HG02840 (cell line): ENCODE data around the gene CEACAM18.
"Not testable (repeated sequence)": the region's sequence is repeated elsewhere in the genome, so short reads cannot be mapped to it uniquely, and the experiment has no call there.

ENCODE experiments used
- ATAC-seq: cut with Tn5 transposase; IDR thresholded peaks from one replicate; pipeline ENCODE4 v1.9.1; 2021; ENCODE audit warnings: mild to moderate bottlenecking, moderate library complexity, moderate number of reproducible peaks; ENCODE audit not compliant: unreplicated experiment, low FRiP score

The CEACAM18 gene

DNA sequence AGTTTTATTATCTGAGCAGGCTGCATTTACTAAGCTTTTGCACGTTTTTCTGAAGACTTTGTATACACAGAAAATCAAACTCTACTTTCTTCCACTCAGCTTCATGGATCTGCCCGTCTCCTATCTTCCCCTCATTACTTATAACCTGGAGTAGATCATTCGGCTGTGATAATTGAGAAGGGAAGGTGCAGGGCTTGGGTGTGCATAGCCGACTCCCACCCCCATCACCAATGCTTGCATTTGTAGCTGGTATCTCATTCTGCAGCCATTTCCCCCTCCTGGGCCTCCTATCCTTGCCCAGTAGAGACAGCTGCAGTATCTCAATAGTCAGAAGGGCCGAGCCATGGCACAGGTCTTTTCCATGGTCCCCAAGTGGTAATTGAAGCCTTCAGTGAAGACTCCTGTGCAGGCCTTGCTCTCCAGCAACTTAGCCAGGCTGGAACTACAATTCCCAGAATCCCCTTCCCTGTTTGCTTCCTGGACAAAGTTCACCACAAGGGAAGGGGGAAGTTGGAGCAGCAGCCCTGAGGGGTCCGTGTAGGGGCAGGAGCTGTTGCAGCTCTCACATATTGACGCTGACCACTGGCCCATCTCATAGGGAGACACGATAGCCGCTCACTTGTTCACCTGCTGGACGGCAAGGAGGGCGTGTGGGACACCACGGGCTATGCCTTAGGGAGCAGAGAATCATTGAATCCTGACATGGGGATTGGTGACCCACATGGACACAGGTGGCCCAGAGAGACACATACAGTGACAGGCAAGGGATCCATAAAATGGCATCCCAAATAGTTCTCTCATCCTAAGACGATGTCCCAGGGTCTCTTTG lies 18.0 kb upstream of the CEACAM18 start:
- ATAC-seq, result no peak

DNA sequence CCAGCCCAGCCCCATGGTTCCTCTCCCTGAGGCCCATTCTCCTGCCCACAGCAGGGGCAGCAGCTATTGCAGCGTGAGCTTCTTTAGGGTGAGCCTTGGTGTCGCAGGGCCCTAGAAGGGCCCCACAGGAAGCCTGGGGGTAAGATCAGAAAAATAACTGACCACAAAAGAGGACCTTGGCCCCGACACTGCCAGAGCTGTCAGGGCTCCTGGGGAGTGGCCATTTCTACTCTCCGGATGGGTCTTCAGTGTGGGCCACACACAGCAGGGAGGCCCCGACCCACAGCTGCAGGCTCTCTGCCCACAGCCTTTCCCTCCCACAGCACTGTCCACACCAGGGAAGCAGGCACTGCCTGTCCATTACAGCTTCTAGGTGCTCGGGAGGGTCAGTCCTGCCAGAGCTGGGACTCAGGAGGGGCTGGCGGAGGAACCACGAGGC lies 16.6 kb upstream of the CEACAM18 start:
- no peak for ATAC-seq

DNA sequence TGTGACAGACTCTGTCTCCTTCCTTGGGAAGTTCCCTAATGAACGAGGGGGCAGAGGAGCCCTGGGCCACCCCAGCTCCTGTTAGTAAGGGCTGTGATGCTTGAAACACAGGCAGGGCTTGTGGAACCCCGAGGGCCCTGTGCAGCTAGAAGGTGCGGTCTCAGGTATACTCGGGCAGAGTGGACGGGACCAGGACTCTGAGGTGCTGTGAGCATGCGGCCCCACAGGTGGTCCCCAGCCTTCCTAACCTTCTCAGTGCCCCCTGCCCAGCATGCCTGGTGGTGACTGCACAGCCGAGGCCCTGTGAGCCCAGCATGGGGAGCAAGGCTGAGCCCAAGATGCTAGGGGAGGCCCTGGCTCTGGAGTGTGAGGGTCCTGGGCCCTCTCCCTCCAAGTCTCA lies 16.1 kb upstream of the CEACAM18 start:
- no peak for ATAC-seq

DNA sequence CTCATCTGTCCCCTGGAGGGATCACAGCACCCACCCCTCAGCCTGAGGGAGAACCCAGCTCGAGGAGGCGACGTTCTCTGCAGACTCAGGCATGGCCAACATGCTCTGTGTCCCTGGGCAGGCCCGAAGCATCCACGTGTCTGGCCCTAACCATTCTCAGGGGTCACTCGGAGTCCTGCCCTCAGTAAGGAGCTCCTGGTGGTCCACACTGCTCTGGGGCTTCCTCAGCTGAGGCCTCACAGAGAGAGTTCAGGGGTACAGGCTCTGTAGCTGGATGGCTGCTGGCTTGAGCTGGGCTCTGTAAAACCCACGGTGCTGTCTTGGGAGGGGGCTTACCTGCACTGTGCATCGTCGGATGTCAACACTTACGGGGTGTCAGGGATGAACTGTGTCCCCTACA lies 15.7 kb upstream of the CEACAM18 start:
- ATAC-seq, result no peak

DNA sequence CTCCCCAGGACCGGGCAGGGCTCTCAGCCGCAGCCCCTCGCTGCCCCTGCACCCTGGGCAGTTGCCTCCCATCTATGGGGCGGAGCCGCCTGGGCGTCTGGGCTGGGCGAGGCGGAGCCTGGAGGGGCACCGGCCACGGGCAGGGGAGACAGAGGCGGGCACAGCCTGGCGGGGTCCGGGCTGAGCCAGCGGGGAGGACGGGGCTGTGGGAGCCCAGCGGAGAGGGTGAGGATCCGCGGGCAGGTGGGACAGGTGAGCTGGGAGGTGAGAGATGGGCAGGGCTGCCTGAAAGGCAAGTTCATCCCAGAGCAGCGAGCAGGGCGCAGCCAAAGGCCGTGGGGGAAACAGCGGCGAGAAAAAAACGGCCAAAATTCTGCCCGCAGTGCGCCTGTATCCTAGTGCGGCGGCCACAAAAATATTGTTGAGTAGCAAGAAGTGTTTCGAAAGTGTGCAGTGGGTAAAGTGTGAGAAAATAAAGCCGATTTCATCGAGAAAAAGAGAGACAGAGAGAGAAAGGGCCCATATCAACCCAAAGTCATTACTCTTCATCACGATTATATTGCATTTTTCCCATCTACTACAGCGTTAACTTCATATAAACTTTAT lies 14.3 kb upstream of the CEACAM18 start:
- not testable (repeated sequence) for ATAC-seq

DNA sequence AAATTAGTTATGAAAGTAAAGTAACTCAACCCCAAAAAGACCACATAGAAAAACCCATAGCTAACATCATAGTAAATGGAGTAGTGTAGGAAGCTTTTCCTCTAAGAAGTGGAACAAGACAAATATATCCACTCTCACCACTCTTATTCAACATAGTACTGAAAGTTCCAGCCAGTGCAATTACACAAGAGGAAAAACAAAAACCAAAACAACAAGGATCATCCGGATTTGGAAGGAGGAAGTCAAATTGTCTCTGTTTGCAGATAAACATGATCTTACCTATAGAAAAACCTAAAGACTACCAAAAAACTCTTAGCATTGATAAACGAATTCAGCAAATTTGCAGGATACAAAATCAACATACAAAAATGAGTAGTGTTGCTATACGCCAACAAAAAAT lies 11.6 kb upstream of the CEACAM18 start:
- no peak for ATAC-seq

DNA sequence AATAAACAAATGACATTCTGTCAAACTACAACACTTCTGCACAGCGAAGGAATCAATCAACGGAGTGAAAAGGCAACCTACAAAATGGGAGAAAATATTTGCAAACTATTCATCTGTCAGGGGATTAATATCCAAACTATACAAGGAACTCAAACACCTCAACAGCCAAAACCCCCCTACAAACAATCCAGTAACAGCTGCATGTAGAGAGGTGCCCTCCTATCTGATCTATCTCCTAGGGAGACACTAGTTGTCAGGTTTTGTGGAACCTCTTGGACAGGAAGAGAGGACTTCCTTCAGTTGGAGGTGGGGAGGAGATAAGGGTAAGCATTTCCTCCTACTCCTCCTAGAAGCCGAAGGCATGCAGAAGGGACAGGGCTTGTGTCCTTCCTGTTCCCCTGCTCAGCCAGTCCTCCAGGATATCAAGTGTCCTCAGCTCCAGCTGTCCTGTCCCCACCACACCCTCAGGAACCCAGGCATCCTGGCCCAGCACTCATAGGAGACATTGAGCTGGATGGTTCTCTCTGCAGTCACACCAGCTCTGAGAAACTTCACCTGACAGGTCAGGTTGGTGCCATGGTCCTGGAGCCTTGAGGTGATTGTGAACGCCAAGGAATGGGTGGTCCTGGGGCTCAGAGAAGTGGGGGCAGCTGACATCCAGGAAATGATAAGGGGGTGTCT lies 10.3 kb upstream of the CEACAM18 start:
- ATAC-seq, result no peak

DNA sequence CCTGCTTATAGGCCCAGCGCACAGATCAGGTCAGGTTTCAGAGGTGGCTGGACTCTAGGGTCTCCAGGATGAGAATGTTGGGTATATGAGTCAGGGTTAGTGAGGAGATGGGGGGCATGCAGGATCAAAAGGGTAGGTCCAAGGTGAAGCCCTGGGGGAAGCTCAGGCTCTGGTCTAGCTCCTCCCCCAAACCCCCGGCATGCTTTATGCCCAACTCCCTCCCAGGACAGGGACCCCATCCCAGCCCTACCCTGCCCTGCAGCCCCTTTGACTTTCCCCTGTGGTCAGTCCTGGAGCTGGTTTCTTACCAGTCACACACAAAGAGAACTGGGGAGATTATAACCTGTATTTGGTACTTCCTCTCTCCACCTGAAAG lies 9.8 kb upstream of the CEACAM18 start:
- ATAC-seq, result no peak

DNA sequence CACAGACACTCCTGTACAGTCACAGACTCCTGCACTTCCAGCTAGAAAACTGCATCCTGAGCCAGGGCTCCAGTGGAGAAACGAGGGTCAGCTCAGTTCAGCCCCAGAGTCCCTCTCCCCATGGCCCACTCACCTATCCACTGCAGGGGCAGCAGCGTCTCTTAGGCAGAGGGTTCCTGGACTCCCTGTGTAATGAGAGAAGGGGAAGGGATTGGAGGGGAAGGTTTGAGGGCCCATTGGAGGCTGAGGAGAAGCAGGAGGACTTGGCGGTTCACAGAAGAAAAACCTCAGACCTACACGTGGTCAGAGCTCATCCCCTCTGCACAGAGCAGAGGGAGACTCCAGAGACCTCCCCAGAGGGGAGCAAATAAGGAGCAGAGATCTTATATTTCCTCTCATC lies 9.2 kb upstream of the CEACAM18 start:
- ATAC-seq, result no peak

DNA sequence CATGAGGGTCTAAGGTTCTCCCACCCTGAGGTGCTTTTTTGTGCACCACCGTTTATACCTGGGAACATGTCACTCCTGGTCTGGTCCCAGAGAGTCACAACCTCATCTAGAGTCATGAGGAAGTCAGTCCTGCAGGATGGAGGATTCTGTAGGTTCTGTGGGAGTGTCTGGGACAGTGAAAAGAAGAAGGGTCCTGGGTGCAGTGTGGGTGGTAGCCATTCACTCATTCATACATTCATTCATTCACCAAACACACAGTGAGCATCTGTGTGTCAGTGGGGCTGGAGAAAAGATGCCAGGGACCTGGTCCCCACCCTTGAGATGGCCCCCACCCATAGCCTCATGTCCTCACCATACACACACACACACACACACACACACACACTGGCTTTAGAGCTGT lies 8.7 kb upstream of the CEACAM18 start:
- no peak for ATAC-seq

DNA sequence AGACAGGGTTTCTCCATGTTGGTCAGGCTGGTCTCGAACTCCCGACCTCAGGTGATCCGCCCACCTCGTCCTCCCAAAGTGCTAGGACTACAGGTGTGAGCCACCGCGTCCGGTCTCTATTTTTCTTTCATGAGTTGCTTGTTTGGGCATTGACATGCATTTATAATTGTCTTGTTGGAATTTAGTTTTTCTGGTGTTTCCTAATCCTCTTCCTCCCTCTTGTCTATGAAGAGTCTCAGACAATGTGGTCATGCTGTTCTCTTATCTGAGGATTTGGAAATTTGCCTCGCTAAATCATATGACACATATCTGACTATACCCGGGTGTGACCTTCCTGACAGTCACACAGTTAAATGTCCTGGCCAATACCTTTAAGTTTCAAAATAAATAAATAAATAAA lies 7.4 kb upstream of the CEACAM18 start:
- no peak for ATAC-seq

DNA sequence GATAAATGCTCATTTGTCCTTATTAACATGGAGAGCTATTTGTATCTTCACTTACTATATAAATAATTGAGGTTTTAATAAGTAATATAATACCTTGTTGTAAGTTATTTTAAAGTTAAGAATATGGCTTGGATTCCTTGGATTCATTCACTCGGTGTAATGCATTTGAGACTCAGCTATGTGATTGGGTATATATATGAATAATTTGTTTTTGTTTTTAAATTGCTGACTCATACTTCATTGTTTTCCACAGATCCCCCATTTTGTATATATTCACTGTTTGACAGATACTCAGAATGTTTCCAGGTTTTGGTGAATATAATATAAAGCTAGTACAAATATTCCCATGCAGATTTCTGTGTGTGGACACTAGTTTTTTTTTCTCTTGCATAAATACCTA lies 6.8 kb upstream of the CEACAM18 start:
- ATAC-seq, result no peak

DNA sequence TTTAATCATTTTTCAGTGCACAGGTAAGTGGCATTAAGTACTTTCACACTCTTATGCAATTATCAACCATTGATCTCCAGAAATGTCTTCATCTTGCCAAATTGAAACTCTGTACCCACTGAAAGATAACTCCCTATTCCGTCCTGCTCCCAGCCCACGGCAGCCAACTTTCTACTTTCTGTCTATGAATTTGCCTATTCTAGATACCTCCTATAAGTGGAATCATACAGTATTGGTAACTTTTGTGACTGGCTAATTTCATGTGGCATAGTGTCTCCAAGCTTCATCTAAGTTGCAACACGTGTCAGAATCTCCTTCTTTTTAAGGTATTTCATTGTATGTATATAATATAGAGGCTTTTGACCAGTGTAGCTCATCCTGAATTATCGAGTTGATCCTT lies 5.7 kb upstream of the CEACAM18 start:
- no peak for ATAC-seq

DNA sequence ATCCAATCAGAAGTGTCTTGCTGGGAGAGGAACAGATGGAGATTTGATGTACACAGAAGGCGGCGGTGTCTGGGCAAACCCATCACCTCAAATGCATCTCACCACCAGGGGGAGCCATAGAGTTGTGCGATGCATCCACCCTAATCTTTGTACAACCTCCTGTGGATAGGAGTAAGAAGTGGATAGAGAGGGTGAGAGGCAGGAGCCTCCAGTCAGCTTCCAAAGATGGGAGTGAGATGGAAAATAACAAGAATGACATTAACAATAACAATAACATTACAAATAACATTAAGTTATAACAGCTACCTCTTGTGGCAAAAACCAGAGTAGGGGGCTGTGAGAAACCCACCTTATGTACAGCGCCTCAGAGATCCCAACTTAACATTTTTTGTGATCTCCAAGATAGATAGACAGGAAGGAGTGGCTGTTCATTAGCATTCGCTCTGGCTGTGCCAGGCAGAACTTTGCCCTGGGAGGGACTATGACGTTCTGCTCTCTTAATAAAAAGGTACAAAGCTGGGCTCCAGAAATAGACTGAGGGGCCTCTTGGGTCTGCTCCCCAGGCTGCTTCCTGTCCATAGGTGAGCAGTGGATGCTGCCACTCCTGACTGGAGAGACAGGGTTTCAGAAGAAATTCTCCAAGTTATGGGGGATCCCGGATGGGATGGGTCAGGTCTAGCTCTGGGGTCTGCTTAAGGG lies 5.2 kb upstream of the CEACAM18 start:
- ATAC-seq, result no peak

DNA sequence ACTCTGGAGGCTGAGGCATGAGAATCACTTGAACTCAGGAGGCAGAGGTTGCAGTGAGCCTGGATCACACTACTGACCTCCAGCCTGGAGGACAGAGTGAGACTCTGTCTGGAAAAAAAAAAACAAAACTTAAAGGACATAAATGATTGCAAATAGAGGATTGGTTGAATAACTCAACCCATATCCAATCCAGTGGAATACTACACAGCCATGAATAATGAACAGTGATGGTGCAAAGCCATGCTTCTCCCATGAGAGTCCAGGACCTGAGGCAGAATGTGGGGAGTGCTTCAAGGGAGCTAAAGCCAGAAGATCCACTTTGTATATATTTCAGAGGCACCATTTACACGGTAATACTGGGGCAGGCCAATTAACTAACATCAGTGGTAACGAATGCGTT lies 2.2 kb upstream of the CEACAM18 start:
- ATAC-seq, result no peak

DNA sequence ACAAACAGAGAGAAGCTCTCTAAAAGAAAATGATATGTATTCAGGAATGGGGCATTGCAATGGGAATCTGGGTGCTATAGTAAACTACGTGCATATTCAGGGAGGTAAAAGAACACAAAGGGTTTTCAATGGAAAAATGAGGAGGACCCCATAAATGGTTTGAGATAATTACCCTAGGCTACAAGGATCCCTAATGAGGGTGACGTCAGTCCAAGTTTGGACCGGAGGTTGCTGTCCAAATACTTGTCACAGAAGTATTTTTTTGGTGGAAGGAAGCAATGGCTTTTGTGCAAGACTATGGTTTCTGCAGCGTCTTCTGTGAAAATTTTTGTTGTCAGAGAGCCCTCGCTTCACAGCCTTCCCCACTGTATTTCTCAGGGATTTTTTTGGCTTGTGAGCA lies 995 bp upstream of the CEACAM18 start:
- ATAC-seq, result no peak

DNA sequence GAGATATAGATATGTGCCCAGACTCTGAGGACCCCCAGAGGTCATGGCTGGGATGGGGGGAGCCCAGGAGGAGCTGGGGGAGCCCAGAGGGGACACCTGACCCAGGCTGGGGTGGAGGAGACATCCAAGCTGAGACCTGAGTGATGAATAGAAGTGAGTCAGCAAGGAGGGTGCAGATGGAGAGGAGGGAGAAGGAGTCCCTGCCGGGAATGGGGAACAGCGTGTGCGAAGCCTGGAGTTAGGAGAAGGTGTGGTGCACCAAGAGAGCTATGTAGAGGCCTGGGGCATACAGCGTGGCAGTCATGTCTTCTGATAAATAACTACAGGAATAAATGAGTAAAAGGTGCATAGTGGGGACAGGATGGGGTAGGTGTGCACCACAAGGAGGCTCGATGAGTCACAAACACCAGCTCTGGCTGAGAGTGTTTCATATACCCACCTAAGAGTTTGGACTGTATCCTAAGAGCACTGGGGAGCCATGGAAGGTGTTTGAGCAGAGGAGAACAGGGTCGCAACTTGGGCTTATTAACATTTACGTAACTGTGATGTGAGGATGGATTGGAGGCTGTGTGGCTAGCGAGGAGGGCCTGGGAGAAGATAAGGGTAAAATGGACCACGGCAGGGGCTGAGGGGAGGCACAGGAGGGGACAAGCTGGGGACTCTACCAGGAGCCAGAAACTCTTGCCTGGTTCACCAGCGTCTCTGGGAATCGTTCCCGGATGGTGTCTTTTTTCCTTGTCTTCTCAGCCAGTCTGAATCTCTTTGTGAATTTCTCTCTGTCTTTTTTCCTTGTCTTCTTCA lies 1.4 kb downstream of the CEACAM18 start:
- ATAC-seq, result no peak

DNA sequence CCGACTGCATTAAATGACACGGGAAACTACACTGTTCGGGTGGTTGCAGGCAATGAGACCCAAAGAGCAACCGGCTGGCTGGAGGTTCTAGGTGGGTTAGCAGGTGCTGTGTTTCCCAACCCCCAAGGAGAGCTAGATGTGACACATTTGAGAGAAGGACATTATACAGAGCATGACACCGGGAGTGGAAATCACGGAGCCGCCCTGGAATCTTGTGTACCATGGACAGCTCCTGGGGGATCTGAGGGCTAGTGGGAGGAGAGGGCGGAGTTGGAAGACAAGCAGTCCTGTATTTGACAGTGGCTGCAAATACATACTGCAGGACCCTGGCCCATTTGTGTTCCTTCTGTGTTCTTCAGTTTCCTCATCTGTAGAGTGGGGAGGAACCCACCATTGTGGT lies 2.3 kb downstream of the CEACAM18 start:
- no peak for ATAC-seq

DNA sequence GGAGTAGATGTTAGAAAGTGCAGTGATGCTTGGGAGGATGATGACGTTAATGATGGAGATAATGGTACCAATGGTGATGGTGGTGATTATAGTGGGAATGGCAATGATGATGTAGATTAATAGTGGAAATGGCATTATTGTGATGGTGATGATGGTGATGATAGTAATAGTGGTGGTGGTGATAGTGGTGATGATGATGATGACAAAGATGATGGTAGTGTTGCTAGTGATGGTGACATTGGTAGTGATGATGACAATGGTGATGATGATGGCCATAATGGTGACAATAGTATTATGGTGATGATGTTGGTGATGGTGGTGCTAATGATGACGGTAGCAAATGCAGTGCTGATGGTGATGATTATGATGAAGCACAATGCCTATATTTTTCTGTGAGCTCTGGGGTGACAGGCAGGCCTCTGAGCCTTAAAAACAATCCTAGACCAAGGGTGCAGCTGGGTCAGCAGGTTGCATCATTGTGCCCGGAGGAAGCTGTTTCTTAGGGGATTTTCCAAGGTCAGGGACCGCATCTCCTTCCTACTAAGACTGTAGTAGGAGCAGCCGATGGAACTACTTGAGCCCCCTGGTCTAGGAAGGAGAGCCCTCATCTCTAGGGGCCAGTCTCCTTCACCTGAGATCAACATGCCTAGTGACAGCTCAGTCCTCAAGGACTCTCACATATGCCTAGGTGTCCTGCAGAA lies 7.8 kb downstream of the CEACAM18 start:
- ATAC-seq, result no peak

DNA sequence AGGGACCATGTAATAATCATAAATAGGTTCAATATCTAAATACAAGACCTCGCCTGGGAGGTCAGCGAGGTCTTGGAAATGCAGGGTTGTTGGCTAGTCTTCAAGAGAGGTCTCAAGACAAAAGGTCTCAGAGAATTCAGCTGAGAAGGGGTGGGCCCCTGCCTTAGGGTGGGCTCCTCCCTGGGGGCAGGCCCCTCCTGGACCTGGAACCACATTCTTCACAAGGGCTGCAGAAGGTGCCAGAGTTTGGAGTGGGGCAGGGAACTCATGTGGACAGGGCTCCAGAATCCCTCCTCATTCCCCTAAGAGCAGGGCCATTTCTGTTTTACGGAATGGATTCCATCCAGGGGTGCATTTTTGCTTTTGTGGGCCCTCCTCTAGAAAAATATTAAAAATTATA lies 10.2 kb downstream of the CEACAM18 start:
- no peak for ATAC-seq
